Panc1 (cell line): ENCODE results near the gene WWTR1.

Source experiments
- POLR2AphosphoS5 ChIP-seq: IDR thresholded peaks from 2 replicates; pipeline ENCODE4 v1.6.1; 2012; ENCODE audit warnings: mild to moderate bottlenecking, low read depth, low read length, moderate library complexity
- SIN3A ChIP-seq: IDR thresholded peaks from 2 replicates; pipeline ENCODE4 v1.6.1; 2012; ENCODE audit warnings: low read depth, mild to moderate bottlenecking, low read length, moderate library complexity, borderline replicate concordance; ENCODE audit not compliant: insufficient read depth
- TCF7L2 ChIP-seq: IDR thresholded peaks from 2 replicates; pipeline ENCODE4 v1.6.1; 2011; ENCODE audit warnings: mild to moderate bottlenecking, low read depth, low read length, inconsistent platforms
- TF ChIP-seq, protein P1 (sequence below): fragments of 450-650 bp; IDR thresholded peaks from 2 replicates; pipeline ENCODE4 v1.5.1; 2017; ENCODE audit warnings: mild to moderate bottlenecking
- TF ChIP-seq, protein P2 (sequence below), 2 experiments: IDR thresholded peaks; 2 replicates each; pipeline ENCODE4 v1.6.1; 2011 to 2012; ENCODE audit warnings: low read depth in 2 of 2, control low read depth in 1 of 2, low read length in 1 of 2, mild to moderate bottlenecking in 1 of 2, moderate library complexity in 1 of 2; ENCODE audit not compliant: insufficient read depth in 1 of 2

DNA sequence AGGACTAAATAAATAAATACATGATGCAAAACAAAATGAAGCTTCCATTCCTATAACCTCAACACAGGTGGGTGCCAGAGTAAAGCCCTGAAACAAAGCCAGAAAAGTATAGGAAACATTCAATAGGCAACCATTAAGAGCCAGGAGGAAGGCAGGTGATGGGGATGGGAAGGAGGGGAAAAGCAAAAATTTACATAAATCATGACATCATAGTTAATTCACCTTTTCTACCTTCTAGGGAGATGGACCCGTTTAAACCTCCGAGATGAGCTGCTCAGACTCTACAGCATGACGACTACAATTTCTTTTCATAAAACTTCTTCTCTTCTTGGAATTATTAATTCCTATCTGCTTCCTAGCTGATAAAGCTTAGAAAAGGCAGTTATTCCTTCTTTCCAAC is 155.4 kb downstream of the WWTR1 start:
- TF ChIP-seq, protein P1, sequence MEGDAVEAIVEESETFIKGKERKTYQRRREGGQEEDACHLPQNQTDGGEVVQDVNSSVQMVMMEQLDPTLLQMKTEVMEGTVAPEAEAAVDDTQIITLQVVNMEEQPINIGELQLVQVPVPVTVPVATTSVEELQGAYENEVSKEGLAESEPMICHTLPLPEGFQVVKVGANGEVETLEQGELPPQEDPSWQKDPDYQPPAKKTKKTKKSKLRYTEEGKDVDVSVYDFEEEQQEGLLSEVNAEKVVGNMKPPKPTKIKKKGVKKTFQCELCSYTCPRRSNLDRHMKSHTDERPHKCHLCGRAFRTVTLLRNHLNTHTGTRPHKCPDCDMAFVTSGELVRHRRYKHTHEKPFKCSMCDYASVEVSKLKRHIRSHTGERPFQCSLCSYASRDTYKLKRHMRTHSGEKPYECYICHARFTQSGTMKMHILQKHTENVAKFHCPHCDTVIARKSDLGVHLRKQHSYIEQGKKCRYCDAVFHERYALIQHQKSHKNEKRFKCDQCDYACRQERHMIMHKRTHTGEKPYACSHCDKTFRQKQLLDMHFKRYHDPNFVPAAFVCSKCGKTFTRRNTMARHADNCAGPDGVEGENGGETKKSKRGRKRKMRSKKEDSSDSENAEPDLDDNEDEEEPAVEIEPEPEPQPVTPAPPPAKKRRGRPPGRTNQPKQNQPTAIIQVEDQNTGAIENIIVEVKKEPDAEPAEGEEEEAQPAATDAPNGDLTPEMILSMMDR: no peak
- TF ChIP-seq, protein P2, sequence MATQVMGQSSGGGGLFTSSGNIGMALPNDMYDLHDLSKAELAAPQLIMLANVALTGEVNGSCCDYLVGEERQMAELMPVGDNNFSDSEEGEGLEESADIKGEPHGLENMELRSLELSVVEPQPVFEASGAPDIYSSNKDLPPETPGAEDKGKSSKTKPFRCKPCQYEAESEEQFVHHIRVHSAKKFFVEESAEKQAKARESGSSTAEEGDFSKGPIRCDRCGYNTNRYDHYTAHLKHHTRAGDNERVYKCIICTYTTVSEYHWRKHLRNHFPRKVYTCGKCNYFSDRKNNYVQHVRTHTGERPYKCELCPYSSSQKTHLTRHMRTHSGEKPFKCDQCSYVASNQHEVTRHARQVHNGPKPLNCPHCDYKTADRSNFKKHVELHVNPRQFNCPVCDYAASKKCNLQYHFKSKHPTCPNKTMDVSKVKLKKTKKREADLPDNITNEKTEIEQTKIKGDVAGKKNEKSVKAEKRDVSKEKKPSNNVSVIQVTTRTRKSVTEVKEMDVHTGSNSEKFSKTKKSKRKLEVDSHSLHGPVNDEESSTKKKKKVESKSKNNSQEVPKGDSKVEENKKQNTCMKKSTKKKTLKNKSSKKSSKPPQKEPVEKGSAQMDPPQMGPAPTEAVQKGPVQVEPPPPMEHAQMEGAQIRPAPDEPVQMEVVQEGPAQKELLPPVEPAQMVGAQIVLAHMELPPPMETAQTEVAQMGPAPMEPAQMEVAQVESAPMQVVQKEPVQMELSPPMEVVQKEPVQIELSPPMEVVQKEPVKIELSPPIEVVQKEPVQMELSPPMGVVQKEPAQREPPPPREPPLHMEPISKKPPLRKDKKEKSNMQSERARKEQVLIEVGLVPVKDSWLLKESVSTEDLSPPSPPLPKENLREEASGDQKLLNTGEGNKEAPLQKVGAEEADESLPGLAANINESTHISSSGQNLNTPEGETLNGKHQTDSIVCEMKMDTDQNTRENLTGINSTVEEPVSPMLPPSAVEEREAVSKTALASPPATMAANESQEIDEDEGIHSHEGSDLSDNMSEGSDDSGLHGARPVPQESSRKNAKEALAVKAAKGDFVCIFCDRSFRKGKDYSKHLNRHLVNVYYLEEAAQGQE (IDR thresholded peaks at IDR 0.05; ENCODE audit: insufficient read depth in 1 of 2, low read depth in 2 of 2, low read length in 1 of 2): no peak
- TF ChIP-seq POLR2AphosphoS5 (no peak), SIN3A (no peak), TCF7L2 (no peak)
